Uterus (tissue), 4 donors: ENCODE measurements around the gene SAPCD1. TPM values are rescaled to one million over a fixed set of nuclear protein-coding genes. Genes with fewer than 3 reads are reported as not detected.

Source experiments
- DNase-seq, 2 donors: peaks; one replicate each; pipeline ENCODE4 v3.0.0-alpha.2; 2019 to 2020
- H3K27ac ChIP-seq, 2 donors: fragments of 200-600 bp; sonication (generic); 1 replicate in 1 of 2; 2 replicates in 1 of 2; pipeline ENCODE4 v1.5.1; 2016 to 2018
- H3K27me3 ChIP-seq, 2 donors: fragments of 200-600 bp; sonication (generic); one replicate each; pipeline ENCODE4 v1.5.1; 2018 to 2019; ENCODE audit warnings: control low read depth in 1 of 2
- H3K36me3 ChIP-seq, 2 donors: fragments of 200-600 bp; sonication (generic); one replicate each; pipeline ENCODE4 v1.5.1; 2019; ENCODE audit warnings: control low read depth in 1 of 2
- H3K4me1 ChIP-seq, 2 donors: fragments of 200-600 bp; sonication (generic); one replicate each; pipeline ENCODE4 v1.5.1; 2018 to 2019; ENCODE audit warnings: control low read depth in 1 of 2
- H3K4me3 ChIP-seq, 2 donors: fragments of 200-600 bp; sonication (generic); 1 replicate in 1 of 2; 2 replicates in 1 of 2; pipeline ENCODE4 v1.5.1; 2018 to 2019; ENCODE audit warnings: mild to moderate bottlenecking in 1 of 2
- H3K9me3 ChIP-seq, 2 donors: fragments of 200-600 bp; sonication (generic); one replicate each; pipeline ENCODE4 v1.5.1; 2019; ENCODE audit warnings: control low read depth in 1 of 2
- POLR2A ChIP-seq, 2 donors: fragments of 450-650 bp; IDR thresholded peaks; one replicate each; pipeline ENCODE4 v1.6.1; 2016; ENCODE audit warnings: antibody characterized with exemption in 2 of 2, mild to moderate bottlenecking in 1 of 2, moderate library complexity in 1 of 2
- intact Hi-C: fragments of 100-400 bp; cut with DNase I; formaldehyde crosslinking; loops from one replicate; pipeline ENCODE4 v1.15.1; 2023; ENCODE audit warnings: low total_unique reads
- total RNA-seq, 4 donors: library from RNA; depleted of rRNA in 3 of 4; stranded (reverse); fragments of >200 nt in 3 of 4; gene quantifications; one replicate each; pipeline versions ENCODE4 v1.1.0 to v1.2.4, GENCODE V29; 2014 to 2023
- TF ChIP-seq, protein P1 (sequence below), 4 experiments: fragments of 200-600 bp in 2 of 4; fragments of 450-650 bp in 2 of 4; sonication (generic) in 2 of 4; IDR thresholded peaks; one replicate each; pipeline ENCODE4 v1.5.1; 2016 to 2019; ENCODE audit warnings: antibody characterized with exemption in 4 of 4, mild to moderate bottlenecking in 2 of 4, moderate library complexity in 1 of 4
- donor health status: DM: yes; HTN: yes; CAD: no.

SAPCD1 gene
- total RNA-seq, 4 donors from 2014 or later: 1.7 to 4.4 TPM; not detected in 2

DNA sequence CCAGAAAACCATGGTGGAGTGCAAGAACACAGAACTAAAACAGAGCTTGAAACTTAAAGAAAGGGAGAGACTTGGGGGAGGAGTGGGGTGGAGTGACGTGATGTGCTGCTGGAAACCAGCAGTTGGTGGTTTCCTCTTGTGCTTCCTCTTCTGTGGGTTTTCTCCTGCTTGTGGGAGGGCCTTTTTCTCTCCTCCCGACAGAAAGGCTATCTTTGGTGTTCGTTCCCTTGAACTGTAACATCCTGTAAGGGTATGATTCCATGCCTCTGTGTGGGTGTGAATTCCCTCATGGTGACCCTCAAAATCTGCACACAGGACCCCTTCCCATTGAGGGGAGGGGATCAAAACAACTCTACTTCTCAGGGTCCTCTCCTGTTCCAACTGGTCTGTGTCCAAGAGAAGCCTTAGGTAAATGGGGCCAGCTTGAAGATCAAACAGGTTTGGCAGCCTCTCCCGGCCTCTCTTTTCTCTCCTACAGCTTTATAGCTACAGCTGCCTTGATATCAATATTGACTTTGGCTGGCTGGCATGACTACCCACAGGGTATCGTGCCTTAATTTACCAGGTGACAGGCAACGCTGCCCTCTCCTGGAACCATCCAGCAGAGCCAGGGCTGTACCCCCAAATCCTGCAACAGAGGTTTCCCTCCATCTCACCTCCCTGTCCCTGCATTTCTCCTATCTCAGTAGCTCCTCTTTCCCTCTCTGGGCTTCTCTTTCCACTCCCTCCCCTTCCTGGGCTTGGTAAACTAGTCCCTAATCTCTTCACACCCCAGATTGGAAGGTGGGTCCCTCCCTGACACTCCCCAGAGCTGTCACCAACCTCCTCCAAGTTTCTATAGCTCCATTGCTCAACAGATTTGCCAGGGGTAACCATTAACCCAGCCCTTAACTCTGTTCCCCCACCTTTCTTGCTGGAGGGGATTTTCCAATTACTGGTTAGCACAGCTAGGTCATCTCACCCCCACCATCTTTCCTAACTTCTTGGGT lies 24.2 kb upstream of the SAPCD1 start:
- Histone ChIP-seq H3K4me3 (no peak overlapping the region), H3K4me1 (peaks cover 0 to 29% of the 10 kb centered on the region in 2 donors), H3K9me3 (no peaks in the 10 kb centered on the region), H3K27ac (peak overlapping the region; percentile 86 to 95), H3K36me3 (no peaks in the 10 kb centered on the region), H3K27me3 (no peaks in the 10 kb centered on the region)
- intact Hi-C loops: loop anchor here (10.0 kb wide), 1 partner anchor 57 kb away; the partner anchor contains the start of gene VARS1
- TF ChIP-seq, protein P1, sequence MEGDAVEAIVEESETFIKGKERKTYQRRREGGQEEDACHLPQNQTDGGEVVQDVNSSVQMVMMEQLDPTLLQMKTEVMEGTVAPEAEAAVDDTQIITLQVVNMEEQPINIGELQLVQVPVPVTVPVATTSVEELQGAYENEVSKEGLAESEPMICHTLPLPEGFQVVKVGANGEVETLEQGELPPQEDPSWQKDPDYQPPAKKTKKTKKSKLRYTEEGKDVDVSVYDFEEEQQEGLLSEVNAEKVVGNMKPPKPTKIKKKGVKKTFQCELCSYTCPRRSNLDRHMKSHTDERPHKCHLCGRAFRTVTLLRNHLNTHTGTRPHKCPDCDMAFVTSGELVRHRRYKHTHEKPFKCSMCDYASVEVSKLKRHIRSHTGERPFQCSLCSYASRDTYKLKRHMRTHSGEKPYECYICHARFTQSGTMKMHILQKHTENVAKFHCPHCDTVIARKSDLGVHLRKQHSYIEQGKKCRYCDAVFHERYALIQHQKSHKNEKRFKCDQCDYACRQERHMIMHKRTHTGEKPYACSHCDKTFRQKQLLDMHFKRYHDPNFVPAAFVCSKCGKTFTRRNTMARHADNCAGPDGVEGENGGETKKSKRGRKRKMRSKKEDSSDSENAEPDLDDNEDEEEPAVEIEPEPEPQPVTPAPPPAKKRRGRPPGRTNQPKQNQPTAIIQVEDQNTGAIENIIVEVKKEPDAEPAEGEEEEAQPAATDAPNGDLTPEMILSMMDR (IDR thresholded peaks at IDR 0.05): no peak
- TF ChIP-seq POLR2A (IDR thresholded peaks at IDR 0.05): peak; percentile 19 to 40
- peak in 1 of 2 donors; percentile 52 for DNase-seq

DNA sequence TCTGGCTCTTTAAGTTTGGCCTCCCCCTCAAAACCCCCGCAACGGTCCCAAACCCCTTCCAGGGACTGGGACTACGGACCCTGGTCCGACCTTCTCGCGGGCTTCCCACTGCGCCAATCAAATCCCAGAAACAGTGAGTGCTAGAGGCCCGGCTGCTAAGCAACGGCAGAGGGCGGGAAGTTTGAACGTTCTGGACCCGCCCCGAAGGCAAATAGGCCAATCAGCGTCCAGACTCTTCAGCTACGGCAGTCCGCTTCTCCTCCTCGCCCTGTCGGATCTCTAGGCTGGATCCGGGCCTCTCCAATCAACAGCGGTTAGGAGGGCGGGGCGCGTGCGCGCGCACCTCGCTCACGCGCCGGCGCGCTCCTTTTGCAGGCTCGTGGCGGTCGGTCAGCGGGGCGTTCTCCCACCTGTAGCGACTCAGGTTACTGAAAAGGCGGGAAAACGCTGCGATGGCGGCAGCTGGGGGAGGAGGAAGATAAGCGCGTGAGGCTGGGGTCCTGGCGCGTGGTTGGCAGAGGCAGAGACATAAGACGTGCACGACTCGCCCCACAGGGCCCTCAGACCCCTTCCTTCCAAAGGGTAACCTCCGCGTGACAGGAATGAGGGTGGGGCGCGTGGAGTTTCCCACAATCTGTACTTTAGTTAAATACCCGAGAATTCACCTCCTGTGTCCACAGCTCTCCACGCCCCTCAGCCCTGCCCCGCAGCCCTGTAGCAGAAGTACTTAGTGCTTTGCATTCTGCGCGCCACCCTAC lies 22.6 kb upstream of the SAPCD1 start, which contains the start of gene MSH5:
Gene MSH5, plus strand, starts transcription at position 367 of the 758 bp plus-strand sequence. CDS start 462 bp downstream, outside the sequence.
- DNase-seq: peak; percentile 99
- Histone ChIP-seq H3K4me3 (peak within 1 kb of the TSS; percentile 60 to 85), H3K27me3 (no peaks in the 10 kb centered on the region), H3K9me3 (no peaks in the 10 kb centered on the region), H3K4me1 (peaks cover 0 to 14% of the 10 kb centered on the region in 2 donors), H3K27ac (peak within 1 kb of the TSS; percentile 71 to 80), H3K36me3 (no peaks in the 10 kb centered on the region)
- TF ChIP-seq, protein P1 (IDR thresholded peaks at IDR 0.05): no peak
- TF ChIP-seq POLR2A (IDR thresholded peaks at IDR 0.05): peak; percentile 66 to 72
- intact Hi-C loops: loop anchor here (10.0 kb wide), 1 partner anchor 55 kb away; the partner anchor contains the start of gene VARS1

DNA sequence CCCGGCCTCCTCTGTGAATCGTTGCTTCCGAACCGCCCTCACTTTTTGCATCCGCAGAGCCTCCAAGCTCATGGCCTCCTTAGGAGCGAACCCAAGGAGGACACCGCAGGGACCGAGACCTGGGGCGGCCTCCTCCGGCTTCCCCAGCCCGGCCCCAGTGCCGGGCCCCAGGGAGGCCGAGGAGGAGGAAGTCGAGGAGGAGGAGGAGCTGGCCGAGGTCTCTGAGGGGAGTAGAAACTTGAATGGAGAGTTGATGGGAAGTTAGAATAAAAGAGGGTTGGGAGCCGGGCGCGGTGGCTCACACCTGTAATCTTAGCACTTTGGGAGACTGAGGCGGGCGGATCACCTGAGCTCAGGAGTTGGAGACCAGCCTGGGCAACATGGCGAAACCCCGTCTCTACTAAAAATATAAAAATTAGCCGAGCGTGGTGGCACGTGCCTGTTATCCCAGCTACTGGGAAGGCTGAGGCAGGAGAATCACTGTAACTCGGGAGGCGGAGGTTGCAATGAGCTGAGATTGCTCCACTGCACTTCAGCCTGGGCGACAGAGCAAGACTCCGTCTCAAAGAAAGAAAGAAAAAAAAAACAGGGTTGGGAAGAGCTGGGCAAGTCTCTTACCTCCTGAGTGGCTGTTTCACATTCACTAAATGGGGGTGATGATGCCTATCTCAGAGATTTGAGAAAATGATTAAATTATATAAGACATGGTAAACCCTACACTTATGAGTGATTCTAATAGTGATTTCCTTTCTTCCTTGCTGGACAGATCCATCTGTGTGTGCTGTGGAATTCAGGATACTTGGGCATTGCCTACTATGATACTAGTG lies 21.8 kb upstream of the SAPCD1 start:
- Histone ChIP-seq H3K9me3 (no peaks in the 10 kb centered on the region), H3K4me3 (peak overlapping the region; percentile 60 to 85), H3K27ac (peak overlapping the region; percentile 71 to 80), H3K36me3 (no peaks in the 10 kb centered on the region), H3K4me1 (peaks cover 0 to 13% of the 10 kb centered on the region in 2 donors), H3K27me3 (no peaks in the 10 kb centered on the region)
- no peak for TF ChIP-seq POLR2A (IDR thresholded peaks at IDR 0.05)
- TF ChIP-seq, protein P1 (IDR thresholded peaks at IDR 0.05): no peak
- DNase-seq: no peak
- intact Hi-C loops: no loop called here

DNA sequence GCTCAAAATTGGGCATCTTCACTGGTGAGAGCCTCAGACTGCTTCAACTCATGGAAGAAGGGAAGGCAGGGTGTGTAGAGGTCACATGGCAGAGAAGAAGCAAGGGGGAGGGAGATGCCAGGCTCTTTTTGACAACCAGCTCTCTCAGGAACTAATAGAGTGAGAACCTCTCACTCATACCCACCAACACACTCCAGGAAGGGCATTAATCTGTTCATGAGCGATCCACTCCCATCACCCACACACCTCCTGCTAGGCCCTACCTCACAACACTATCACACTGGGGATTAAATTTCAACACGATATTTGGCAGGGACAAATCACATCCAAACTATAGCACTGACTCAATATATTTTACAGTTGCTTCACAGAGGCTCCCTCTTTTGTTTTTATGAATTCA lies 20.6 kb upstream of the SAPCD1 start:
- peaks cover 0 to 11% of the 10 kb centered on the region in 2 donors for H3K4me1 ChIP-seq
- no peaks in the 10 kb centered on the region for H3K27me3 ChIP-seq
- intact Hi-C loops: no loop called here
- no peak for TF ChIP-seq POLR2A (IDR thresholded peaks at IDR 0.05)
- TF ChIP-seq, protein P1 (IDR thresholded peaks at IDR 0.05): no peak
- H3K36me3 ChIP-seq: no peaks in the 10 kb centered on the region
- H3K4me3 ChIP-seq: no peak overlapping the region
- H3K27ac ChIP-seq: no peak overlapping the region
- DNase-seq: no peak
- H3K9me3 ChIP-seq: no peaks in the 10 kb centered on the region
